Bronchial epithelial cell (primary cell): ENCODE measurements around the gene PTPN23. TPM values are rescaled to one million over a fixed set of nuclear protein-coding genes. Genes with fewer than 3 reads are reported as not detected.

ENCODE experiments used
- DNase-seq: peaks from one replicate; pipeline ENCODE4 v3.0.0-alpha.2; 2010; ENCODE audit warnings: low read depth
- FAIRE-seq: peaks from 2 replicates; lab custom pipeline; 2011; peaks lifted over from hg19 to GRCh38; lab: Jason Lieb, UNC
- H3K27me3 ChIP-seq: 2 replicates; pipeline ENCODE4 v1.5.1; 2011; ENCODE audit warnings: low read length; ENCODE audit not compliant: control insufficient read depth, insufficient read depth
- H3K36me3 ChIP-seq: 2 replicates; pipeline ENCODE4 v1.5.1; 2011; ENCODE audit warnings: low read length; ENCODE audit not compliant: control insufficient read depth, insufficient read depth
- H3K4me3 ChIP-seq: 2 replicates; pipeline ENCODE4 v1.5.1; 2011; ENCODE audit warnings: mild to moderate bottlenecking, low read depth, low read length, control low read depth
- CTCF ChIP-seq: IDR thresholded peaks from 2 replicates; pipeline ENCODE4 v1.5.1; 2011; ENCODE audit warnings: mild to moderate bottlenecking, moderate library complexity, low read length, control low read depth, inconsistent platforms; ENCODE audit not compliant: insufficient read depth, severe bottlenecking
- total RNA-seq: library from RNA; depleted of rRNA; stranded (reverse); fragments of >200 nt; gene quantifications from 2 replicates; pipeline ENCODE4 v1.2.1, GENCODE V29; 2014

PTPN23 gene
- total RNA-seq, 1 donor from 2014 or later = 12.6 TPM

GRCh38 chr3:47441796-47442551 lies 61.2 kb downstream of the PTPN23 start:
- no peak for FAIRE-seq
- peaks cover 14% of the 10 kb centered on the region for H3K36me3 ChIP-seq

GRCh38 chr3:47443611-47443995 lies 62.8 kb downstream of the PTPN23 start:
- DNase-seq = peak; percentile 83
- no peak for FAIRE-seq
- Histone ChIP-seq H3K27me3 (no peaks in the 10 kb centered on the region), H3K36me3 (peaks cover 13% of the 10 kb centered on the region), H3K4me3 (peak overlapping the region; percentile 2)
- TF ChIP-seq CTCF = no peak

More at GRCh38 chr3:47441796-47442551, 61.2 kb downstream of the PTPN23 start:
- Histone ChIP-seq H3K4me3 (no peak overlapping the region), H3K27me3 (no peaks in the 10 kb centered on the region)
- TF ChIP-seq CTCF = no peak
- no peak for DNase-seq

- peak overlapping the region; percentile 2 for H3K4me3 ChIP-seq
- peak; percentile 18 for FAIRE-seq
- no peak for TF ChIP-seq CTCF
- no peaks in the 10 kb centered on the region for H3K27me3 ChIP-seq
- peaks cover 11% of the 10 kb centered on the region for H3K36me3 ChIP-seq
- DNase-seq = peak; percentile 96
Observed at GRCh38 chr3:47444103-47444502, 63.3 kb downstream of the PTPN23 start.

GRCh38 chr3:47452453-47453215 lies 71.8 kb downstream of the PTPN23 start:
- Histone ChIP-seq H3K36me3 (no peaks in the 10 kb centered on the region), H3K27me3 (no peaks in the 10 kb centered on the region), H3K4me3 (no peak overlapping the region)
- no peak for TF ChIP-seq CTCF
- FAIRE-seq = no peak
- DNase-seq = no peak

GRCh38 chr3:47455806-47456452 lies 75.1 kb downstream of the PTPN23 start:
- no peak for TF ChIP-seq CTCF
- FAIRE-seq (no peak), DNase-seq (peak; percentile 49)
- Histone ChIP-seq H3K36me3 (no peaks in the 10 kb centered on the region), H3K27me3 (no peaks in the 10 kb centered on the region), H3K4me3 (no peak overlapping the region)
